Osteoblast (primary cell): ENCODE measurements around the gene AMPH. TPM values are rescaled to one million over a fixed set of nuclear protein-coding genes. Genes with fewer than 3 reads are reported as not detected.

Experiments
- DNase-seq: peaks from one replicate; pipeline ENCODE4 v3.0.0; 2011; ENCODE audit warnings: low spot score, mixed read lengths; ENCODE audit not compliant: insufficient read length; ENCODE audit errors: missing footprints
- H2AFZ ChIP-seq: 2 replicates; pipeline ENCODE4 v1.6.0; 2011; ENCODE audit warnings: mild to moderate bottlenecking, low read length
- H3K27ac ChIP-seq: 2 replicates; pipeline ENCODE4 v1.5.1; 2011; ENCODE audit warnings: mild to moderate bottlenecking, low read depth, low read length, moderate library complexity
- H3K27me3 ChIP-seq: 2 replicates; pipeline ENCODE4 v1.6.0; 2012; ENCODE audit warnings: mild to moderate bottlenecking, control low read depth, inconsistent platforms, low read length, moderate library complexity; ENCODE audit not compliant: insufficient read depth
- H3K36me3 ChIP-seq: 2 replicates; pipeline ENCODE4 v1.5.1; 2011; ENCODE audit warnings: mild to moderate bottlenecking, low read length, control low read depth, moderate library complexity; ENCODE audit not compliant: insufficient read depth
- H3K4me1 ChIP-seq: 2 replicates; pipeline ENCODE4 v1.5.1; 2011; ENCODE audit warnings: mild to moderate bottlenecking, low read length, control low read depth, moderate library complexity; ENCODE audit not compliant: insufficient read depth
- H3K4me2 ChIP-seq: 2 replicates; pipeline ENCODE4 v1.6.0; 2011; ENCODE audit warnings: mild to moderate bottlenecking, low read length; ENCODE audit not compliant: insufficient read depth
- H3K4me3 ChIP-seq: fragments of 200-600 bp; sonication (generic); 3 replicates; pipeline ENCODE4 v1.5.1; 2012; ENCODE audit warnings: mild to moderate bottlenecking, low read length, inconsistent platforms; ENCODE audit not compliant: insufficient read depth
- H3K79me2 ChIP-seq: 2 replicates; pipeline ENCODE4 v1.6.0; 2012; ENCODE audit warnings: mild to moderate bottlenecking, low read length, control low read depth, inconsistent platforms; ENCODE audit not compliant: insufficient read depth
- H3K9me3 ChIP-seq: 2 replicates; pipeline ENCODE4 v1.5.1; 2011; ENCODE audit warnings: low read depth, low read length, control low read depth
- H4K20me1 ChIP-seq: 2 replicates; pipeline ENCODE4 v1.6.0; 2012; ENCODE audit warnings: mild to moderate bottlenecking, low read length, control low read depth; ENCODE audit not compliant: insufficient read depth
- total RNA-seq: library from RNA; depleted of rRNA; stranded (reverse); fragments of >200 nt; gene quantifications from 2 replicates; pipeline ENCODE4 v1.2.3, GENCODE V29; 2012
- TF ChIP-seq, protein P1 (sequence below): IDR thresholded peaks from 2 replicates; pipeline ENCODE4 v1.5.1; 2011; ENCODE audit warnings: mild to moderate bottlenecking, low read depth, low read length, moderate library complexity; ENCODE audit errors: extremely low read depth

AMPH gene
- total RNA-seq, 1 donor: 1.1 TPM

DNA sequence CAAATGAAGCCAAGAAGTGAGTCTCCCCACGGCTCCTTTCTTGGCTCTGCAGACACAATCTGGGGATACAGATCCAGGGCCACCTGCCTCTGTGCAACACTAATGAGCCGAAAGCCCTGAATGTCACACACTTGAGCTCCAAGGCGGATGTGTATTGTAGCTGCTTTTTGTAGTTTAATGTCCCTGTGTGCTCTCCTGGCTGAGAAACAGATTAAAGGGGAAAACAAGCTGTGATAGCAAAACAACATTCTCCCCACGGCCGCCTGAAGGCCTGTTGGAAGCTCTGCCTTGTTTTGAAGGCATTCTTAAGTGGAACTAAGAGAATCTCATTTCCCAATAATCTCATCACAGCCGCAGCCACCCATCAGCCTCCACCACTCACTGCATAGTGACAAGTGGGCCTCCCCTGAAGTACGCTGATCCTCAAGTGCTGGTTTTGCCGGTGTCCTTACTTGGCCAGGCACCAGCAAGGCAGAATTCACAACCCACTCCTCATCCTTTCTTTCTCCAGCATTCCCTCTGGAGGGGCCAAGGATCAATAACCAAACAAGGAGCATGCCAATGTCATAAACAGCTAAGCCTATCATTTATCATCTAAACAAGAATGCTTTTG is 44.4 kb upstream of the AMPH start:
- Histone ChIP-seq H4K20me1 (no peaks in the 10 kb centered on the region), H3K27ac (no peak overlapping the region), H3K4me1 (no peaks in the 10 kb centered on the region), H3K27me3 (no peaks in the 10 kb centered on the region), H3K79me2 (no peaks in the 10 kb centered on the region), H3K36me3 (no peaks in the 10 kb centered on the region), H3K4me3 (no peak overlapping the region), H3K9me3 (no peaks in the 10 kb centered on the region), H2AFZ (peak overlapping the region; percentile 47), H3K4me2 (no peak overlapping the region)
- TF ChIP-seq, protein P1, sequence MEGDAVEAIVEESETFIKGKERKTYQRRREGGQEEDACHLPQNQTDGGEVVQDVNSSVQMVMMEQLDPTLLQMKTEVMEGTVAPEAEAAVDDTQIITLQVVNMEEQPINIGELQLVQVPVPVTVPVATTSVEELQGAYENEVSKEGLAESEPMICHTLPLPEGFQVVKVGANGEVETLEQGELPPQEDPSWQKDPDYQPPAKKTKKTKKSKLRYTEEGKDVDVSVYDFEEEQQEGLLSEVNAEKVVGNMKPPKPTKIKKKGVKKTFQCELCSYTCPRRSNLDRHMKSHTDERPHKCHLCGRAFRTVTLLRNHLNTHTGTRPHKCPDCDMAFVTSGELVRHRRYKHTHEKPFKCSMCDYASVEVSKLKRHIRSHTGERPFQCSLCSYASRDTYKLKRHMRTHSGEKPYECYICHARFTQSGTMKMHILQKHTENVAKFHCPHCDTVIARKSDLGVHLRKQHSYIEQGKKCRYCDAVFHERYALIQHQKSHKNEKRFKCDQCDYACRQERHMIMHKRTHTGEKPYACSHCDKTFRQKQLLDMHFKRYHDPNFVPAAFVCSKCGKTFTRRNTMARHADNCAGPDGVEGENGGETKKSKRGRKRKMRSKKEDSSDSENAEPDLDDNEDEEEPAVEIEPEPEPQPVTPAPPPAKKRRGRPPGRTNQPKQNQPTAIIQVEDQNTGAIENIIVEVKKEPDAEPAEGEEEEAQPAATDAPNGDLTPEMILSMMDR: no peak
- no peak for DNase-seq

DNA sequence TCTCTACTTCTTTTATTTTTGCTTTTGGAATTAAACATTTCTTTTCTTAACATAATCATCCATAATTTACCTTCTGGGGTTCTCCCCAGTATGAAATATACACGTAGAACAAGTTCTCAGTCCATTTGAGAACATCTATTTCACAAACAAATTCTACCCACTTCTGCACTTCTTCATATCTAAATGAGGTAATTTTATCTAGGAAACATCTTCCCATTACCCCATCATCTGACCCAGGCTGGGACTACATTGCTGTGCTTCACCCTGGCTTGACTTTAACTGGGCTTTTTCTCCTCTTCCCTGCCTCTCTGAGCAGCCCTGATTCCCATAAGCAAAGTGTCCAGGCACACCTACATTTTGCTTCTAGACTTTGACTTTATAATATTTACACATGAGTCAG is 43.3 kb upstream of the AMPH start:
- Histone ChIP-seq H3K4me2 (no peak overlapping the region), H3K4me3 (no peak overlapping the region), H4K20me1 (no peaks in the 10 kb centered on the region), H2AFZ (no peak overlapping the region), H3K9me3 (no peaks in the 10 kb centered on the region), H3K36me3 (no peaks in the 10 kb centered on the region), H3K27ac (no peak overlapping the region), H3K4me1 (no peaks in the 10 kb centered on the region), H3K27me3 (no peaks in the 10 kb centered on the region), H3K79me2 (no peaks in the 10 kb centered on the region)
- DNase-seq: no peak
- TF ChIP-seq, protein P1: no peak

DNA sequence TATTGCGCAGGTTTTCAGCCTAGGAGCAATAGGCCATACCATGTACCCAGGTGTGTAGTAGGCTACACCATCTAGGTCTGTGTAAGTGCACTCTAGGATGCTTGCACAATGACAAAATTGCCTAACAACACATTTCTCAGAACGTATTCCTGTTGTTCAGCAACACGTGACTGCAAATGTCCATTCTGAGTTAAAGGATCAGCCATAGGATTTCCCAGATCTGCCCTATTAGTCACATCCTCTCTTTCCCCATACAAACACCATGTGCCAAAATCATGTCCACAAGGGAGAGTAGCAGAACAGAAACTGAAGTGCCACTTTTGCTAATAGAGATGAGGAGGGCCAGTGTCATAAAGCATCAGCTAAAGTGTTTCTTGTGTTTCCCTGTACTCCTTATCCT is 42.6 kb upstream of the AMPH start:
- Histone ChIP-seq H3K4me2 (peak overlapping the region; percentile 7), H4K20me1 (no peaks in the 10 kb centered on the region), H3K9me3 (no peaks in the 10 kb centered on the region), H3K36me3 (no peaks in the 10 kb centered on the region), H3K27me3 (no peaks in the 10 kb centered on the region), H3K27ac (no peak overlapping the region), H3K4me1 (no peaks in the 10 kb centered on the region), H3K79me2 (no peaks in the 10 kb centered on the region), H3K4me3 (no peak overlapping the region), H2AFZ (no peak overlapping the region)
- TF ChIP-seq, protein P1: no peak
- DNase-seq: peak; percentile 38

DNA sequence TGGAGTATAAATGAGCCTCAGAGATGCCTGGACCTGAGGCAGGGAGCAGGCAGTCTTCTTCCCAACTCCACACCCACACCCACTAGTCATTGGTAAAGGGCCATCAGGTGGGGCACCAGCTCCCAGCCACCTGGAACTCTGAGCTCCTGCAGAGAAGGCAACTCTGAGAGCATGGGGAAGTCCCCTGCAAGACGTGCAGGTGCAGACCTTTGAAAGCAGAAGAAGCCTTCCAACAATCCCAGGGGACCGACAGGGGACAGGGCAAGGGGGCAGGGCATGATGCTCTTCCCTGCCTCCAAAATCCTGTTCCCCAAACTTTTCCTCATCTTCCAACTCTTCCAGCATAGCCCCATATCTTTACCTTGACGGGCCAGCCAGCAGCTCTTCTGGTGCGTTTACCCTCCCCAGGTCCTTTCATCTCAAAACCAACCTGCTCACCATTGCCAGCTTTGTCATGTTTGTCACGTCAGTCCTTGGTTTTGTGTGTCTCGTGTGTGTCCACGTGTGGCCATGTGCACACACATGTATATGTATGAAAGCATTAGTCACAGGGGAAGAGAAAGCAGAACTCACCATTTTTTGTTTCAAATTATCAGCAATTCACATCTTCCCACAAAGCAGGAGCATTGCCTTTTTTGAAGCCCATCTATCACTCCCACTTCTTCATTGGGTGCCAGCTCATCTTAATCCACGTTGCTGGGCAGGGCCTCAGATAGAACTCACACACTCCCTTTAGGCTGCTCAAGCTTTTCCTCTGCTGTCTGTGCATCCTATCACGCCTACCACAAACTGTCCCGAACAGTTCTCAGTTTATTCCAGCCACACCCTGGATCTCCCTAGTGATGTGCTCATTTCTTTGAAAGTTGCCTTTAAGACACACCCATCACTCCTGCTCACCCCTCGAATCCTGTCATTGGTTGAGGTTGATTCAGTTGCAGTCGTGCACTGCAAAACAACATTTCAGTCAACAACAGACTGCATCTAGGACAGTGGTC is 41.0 kb upstream of the AMPH start:
- no peak for DNase-seq
- no peaks in the 10 kb centered on the region for H3K9me3 ChIP-seq
- H3K36me3 ChIP-seq: no peaks in the 10 kb centered on the region
- H3K27me3 ChIP-seq: no peaks in the 10 kb centered on the region
- no peaks in the 10 kb centered on the region for H3K79me2 ChIP-seq
- no peaks in the 10 kb centered on the region for H3K4me1 ChIP-seq
- H4K20me1 ChIP-seq: no peaks in the 10 kb centered on the region
- H2AFZ ChIP-seq: no peak overlapping the region
- no peak overlapping the region for H3K4me3 ChIP-seq
- no peak overlapping the region for H3K27ac ChIP-seq
- TF ChIP-seq, protein P1: no peak
- H3K4me2 ChIP-seq: no peak overlapping the region
